HepG2 (cell line): ENCODE results near the gene SERPIND1. TPM values are rescaled to one million over a fixed set of nuclear protein-coding genes. Genes with fewer than 3 reads are reported as not detected.

Source experiments
- ATAC-seq: fragments of 200-7000 bp; cut with Tn5 transposase; 3 replicates; pipeline ENCODE4 v1.9.1; 2020; ENCODE audit warnings: mild to moderate bottlenecking, moderate library complexity
- BruUV-seq: library from RNA; stranded (reverse); fragments of 400-500 nt; replicated peaks from 2 replicates; lab custom pipeline; 2021; lab: Mats Ljungman, UMichigan
- CTCF ChIA-PET: fragments of 300-600 bp; formaldehyde crosslinking; extraction: SDS; loops from one replicate; lab custom pipeline; 2021; ENCODE audit warnings: low total read pairs, inconsistent platforms, low intra/inter-chr PET ratio; lab: Yijun Ruan, JAX
- POLR2A ChIA-PET: fragments of 350-600 bp; sonication (Branson Sonifier 250); formaldehyde crosslinking; loops from one replicate; lab custom pipeline; 2020; ENCODE audit warnings: antibody characterized with exemption, inconsistent platforms; lab: Yijun Ruan, JAX
- DNase-seq: peaks from one replicate; pipeline ENCODE4 v3.0.0-alpha.2; 2015; ENCODE audit warnings: low spot score
- FAIRE-seq: peaks from 3 replicates; lab custom pipeline; 2011; peaks lifted over from hg19 to GRCh38; lab: Jason Lieb, UNC
- H2AFZ ChIP-seq: one replicate; pipeline ENCODE4 v1.6.1; 2011; ENCODE audit warnings: low read length, inconsistent platforms
- H3K27ac ChIP-seq: fragments of 300-600 bp; 3 replicates; pipeline ENCODE4 v1.8.0; 2011; ENCODE audit warnings: mixed run types, mild to moderate bottlenecking, mixed read lengths, low read length, inconsistent platforms; ENCODE audit not compliant: insufficient read depth; ENCODE audit errors: extremely low read length
- H3K27me3 ChIP-seq, 2 experiments: fragments of 200-600 bp in 1 of 2; 2 replicates in 1 of 2; 3 replicates in 1 of 2; pipeline versions ENCODE4 v1.6.0 to v1.8.0; 2011; ENCODE audit warnings: low read length in 2 of 2, mild to moderate bottlenecking in 2 of 2, moderate library complexity in 2 of 2, inconsistent platforms in 1 of 2; ENCODE audit not compliant: insufficient read depth in 2 of 2, control insufficient read depth in 1 of 2
- H3K36me3 ChIP-seq, 2 experiments: fragments of 200-600 bp in 1 of 2; replicated peaks in 1 of 2; 2 replicates in 1 of 2; 3 replicates in 1 of 2; pipeline versions ENCODE4 v1.5.1 to v1.8.0; 2011; ENCODE audit warnings: low read length in 2 of 2, inconsistent platforms in 1 of 2; ENCODE audit not compliant: insufficient read depth in 2 of 2, control insufficient read depth in 1 of 2
- H3K4me1 ChIP-seq: 2 replicates; pipeline ENCODE4 v1.5.1; 2012; ENCODE audit warnings: low read length, inconsistent platforms; ENCODE audit not compliant: insufficient read depth
- H3K4me2 ChIP-seq: 2 replicates; pipeline ENCODE4 v1.6.0; 2011; ENCODE audit warnings: low read depth, low read length, inconsistent platforms
- H3K4me3 ChIP-seq, 3 experiments: fragments of 200-600 bp in 1 of 3; sonication (generic), shearing (Covaris generic) in 1 of 3; replicated peaks in 1 of 3; 2 replicates each; pipeline ENCODE4 v1.5.1; 2011 to 2016; ENCODE audit warnings: low read length in 3 of 3, inconsistent platforms in 2 of 3, low read depth in 2 of 3, mild to moderate bottlenecking in 2 of 3, control low read depth in 1 of 3, mixed read lengths in 1 of 3; ENCODE audit not compliant: insufficient read depth in 1 of 3
- H3K79me2 ChIP-seq: one replicate; pipeline ENCODE4 v1.6.1; 2011; ENCODE audit warnings: low read length, inconsistent platforms; ENCODE audit not compliant: insufficient read depth
- H3K9ac ChIP-seq: 2 replicates; pipeline ENCODE4 v1.6.0; 2011; ENCODE audit warnings: mild to moderate bottlenecking, low read depth, low read length, inconsistent platforms; ENCODE audit not compliant: insufficient read depth
- H3K9me3 ChIP-seq: 2 replicates; pipeline ENCODE4 v1.5.1; 2012; ENCODE audit warnings: mild to moderate bottlenecking, low read length
- H4K20me1 ChIP-seq: 2 replicates; pipeline ENCODE4 v1.6.0; 2011; ENCODE audit warnings: inconsistent platforms, mild to moderate bottlenecking, low read length, moderate library complexity; ENCODE audit not compliant: insufficient read depth
- MTA3 ChIP-seq: sonication (generic); formaldehyde crosslinking; IDR thresholded peaks from 2 replicates; pipeline ENCODE4 v1.4.0; 2020; ENCODE audit warnings: missing genetic modification reagents
- NFIC ChIP-seq: IDR thresholded peaks from 2 replicates; pipeline ENCODE4 v1.6.1; 2012; ENCODE audit warnings: mild to moderate bottlenecking, low read length, inconsistent platforms
- POLR2AphosphoS2 ChIP-seq: IDR thresholded peaks from 2 replicates; pipeline ENCODE4 v1.6.1; 2011; ENCODE audit warnings: low read depth, low read length, improper control_type of control experiment
- RFXAP ChIP-seq: sonication (generic); formaldehyde crosslinking; IDR thresholded peaks from 2 replicates; pipeline ENCODE4 v1.4.0; 2020; ENCODE audit warnings: missing genetic modification reagents, borderline replicate concordance
- TOE1 ChIP-seq: sonication (generic); formaldehyde crosslinking; IDR thresholded peaks from 2 replicates; pipeline ENCODE4 v1.4.0; 2020; ENCODE audit warnings: mild to moderate bottlenecking, missing genetic modification reagents
- ZNF17 ChIP-seq: sonication (generic); formaldehyde crosslinking; IDR thresholded peaks from 2 replicates; pipeline ENCODE4 v1.5.0; 2020; ENCODE audit warnings: mild to moderate bottlenecking, missing genetic modification reagents
- ZNF780A ChIP-seq: sonication (generic); formaldehyde crosslinking; IDR thresholded peaks from 2 replicates; pipeline ENCODE4 v1.8.0; 2022; ENCODE audit warnings: mild to moderate bottlenecking, missing genetic modification reagents, moderate library complexity
- WGBS: methylation state at CpG from one replicate; pipeline ENCODE4 v1.1.6; 2017; ENCODE audit warnings: low lambda C conversion rate; 5-methylcytosine and 5-hydroxymethylcytosine counted together
- in situ Hi-C: cut with HindIII; loops from 2 replicates; pipeline ENCODE4 v1.10.0; 2017; ENCODE audit warnings: low pct_unique_long_range_greater_than_20kb; ENCODE audit not compliant: extremely low pct_ligation_motif_present
- intact Hi-C: fragments of 100-400 bp; cut with micrococcal nuclease; formaldehyde crosslinking; loops from one replicate; pipeline ENCODE4 v1.10.0; 2022; ENCODE audit not compliant: unreplicated experiment
- polyA plus RNA-seq, 8 experiments: library from polyadenylated mRNA; depleted of rRNA in 3 of 8; stranded (reverse) in 7 of 8; unstranded in 1 of 8; fragments of >200 nt; fragmentation: Illumina TruSeq in 4 of 8; extraction: Trizol in 4 of 8; gene quantifications; 2 replicates each; pipeline versions ENCODE4 v1.2.1 to v1.2.3, GENCODE V29; 2011 to 2016; ENCODE audit warnings: low read depth in 4 of 8, missing spikeins in 1 of 8, mixed read lengths in 1 of 8; ENCODE audit not compliant: insufficient read depth in 1 of 8
- total RNA-seq, 5 experiments: library from RNA; depleted of rRNA; stranded (reverse); fragments of >200 nt; fragmentation: Illumina TruSeq; extraction: Trizol; gene quantifications; 2 replicates each; pipeline ENCODE4 v1.2.3, GENCODE V29; 2016; ENCODE audit warnings: low read depth in 1 of 5
- TF ChIP-seq, protein P1 (sequence below): sonication (generic); formaldehyde crosslinking; IDR thresholded peaks from 2 replicates; pipeline ENCODE4 v1.9.0; 2021; ENCODE audit warnings: missing genetic modification reagents, mild to moderate bottlenecking, borderline replicate concordance

The SERPIND1 gene
- total and polyA plus RNA-seq, 2 of the 13 experiments (the other 11 are each of a cell fraction or from before 2014, with no cell fraction given) = 111 to 350 TPM

DNA sequence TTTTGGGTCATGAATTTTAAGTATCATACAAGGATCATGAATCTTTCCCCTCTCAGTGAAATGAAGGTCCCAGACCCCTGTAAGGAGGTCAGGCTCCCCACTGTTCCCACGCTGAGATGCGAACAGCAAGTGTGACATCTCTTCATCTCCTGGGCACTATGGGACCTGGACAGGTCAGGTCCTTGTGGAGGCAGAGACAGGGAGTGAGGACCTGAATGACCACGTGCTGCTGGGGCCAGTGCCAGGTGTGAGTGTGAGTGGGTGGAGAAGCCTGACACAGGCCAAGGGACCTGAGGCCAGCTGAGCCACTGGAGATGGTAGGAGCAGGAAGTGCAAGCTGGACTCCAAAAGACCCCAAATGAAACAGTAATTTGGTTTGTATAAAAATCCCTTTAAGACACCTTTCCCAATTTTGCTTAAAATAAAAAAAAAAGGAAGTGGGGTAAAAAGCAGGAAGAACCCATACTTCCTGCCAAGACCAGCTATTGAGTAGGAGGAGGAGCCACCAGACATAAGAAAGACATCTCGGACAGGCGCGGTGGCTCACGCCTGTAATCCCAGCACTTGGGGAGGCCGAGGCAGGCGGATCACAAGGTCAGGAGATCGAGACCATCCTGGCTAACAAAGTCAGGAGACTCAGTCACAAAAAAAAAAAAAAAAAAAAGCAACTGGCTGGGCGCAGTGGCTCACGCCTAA is 35.4 kb upstream of the SERPIND1 start:
- CTCF ChIA-PET = no interaction called here
- H3K27ac ChIP-seq = no peak overlapping the region
- DNase-seq = no peak
- no TSS peak for BruUV-seq
- no peaks in the 10 kb centered on the region for H4K20me1 ChIP-seq
- intact Hi-C loops = no loop called here
- no peak for ATAC-seq
- H3K9me3 ChIP-seq = no peaks in the 10 kb centered on the region
- no peak overlapping the region for H3K4me3 ChIP-seq
- no peak for TF ChIP-seq NFIC
- TF ChIP-seq TOE1 (CRISPR knock-in tag) = no peak
- no peak for TF ChIP-seq MTA3 (CRISPR knock-in tag)
- TF ChIP-seq, protein P1, sequence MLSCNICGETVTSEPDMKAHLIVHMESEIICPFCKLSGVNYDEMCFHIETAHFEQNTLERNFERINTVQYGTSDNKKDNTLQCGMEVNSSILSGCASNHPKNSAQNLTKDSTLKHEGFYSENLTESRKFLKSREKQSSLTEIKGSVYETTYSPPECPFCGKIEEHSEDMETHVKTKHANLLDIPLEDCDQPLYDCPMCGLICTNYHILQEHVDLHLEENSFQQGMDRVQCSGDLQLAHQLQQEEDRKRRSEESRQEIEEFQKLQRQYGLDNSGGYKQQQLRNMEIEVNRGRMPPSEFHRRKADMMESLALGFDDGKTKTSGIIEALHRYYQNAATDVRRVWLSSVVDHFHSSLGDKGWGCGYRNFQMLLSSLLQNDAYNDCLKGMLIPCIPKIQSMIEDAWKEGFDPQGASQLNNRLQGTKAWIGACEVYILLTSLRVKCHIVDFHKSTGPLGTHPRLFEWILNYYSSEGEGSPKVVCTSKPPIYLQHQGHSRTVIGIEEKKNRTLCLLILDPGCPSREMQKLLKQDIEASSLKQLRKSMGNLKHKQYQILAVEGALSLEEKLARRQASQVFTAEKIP (CRISPR knock-in tag) = no peak
- no peak for TF ChIP-seq ZNF780A (CRISPR knock-in tag)
- no peak for TF ChIP-seq RFXAP (CRISPR knock-in tag)
- TF ChIP-seq ZNF17 (CRISPR knock-in tag) = no peak
- no peak for TF ChIP-seq POLR2AphosphoS2
- TF ChIP-seq, all 625 proteins: peak for 0
- WGBS = 97% methylated on average over 11 of the region's 12 CpGs
- no peak overlapping the region for H3K4me2 ChIP-seq
- no peak for FAIRE-seq
- no peaks in the 10 kb centered on the region for H3K79me2 ChIP-seq
- in situ Hi-C loops = no loop called here
- H3K9ac ChIP-seq = no peak overlapping the region
- H3K36me3 ChIP-seq = peaks cover 3 to 13% of the 10 kb centered on the region in 2 experiments; a peak in 3 of 5 replicates
- no peaks in the 10 kb centered on the region for H3K4me1 ChIP-seq
- no peak overlapping the region for H2AFZ ChIP-seq
- no peaks in the 10 kb centered on the region for H3K27me3 ChIP-seq
- POLR2A ChIA-PET = no interaction called here
